Caki2 (cell line): ENCODE data around the gene PTPA. TPM values are rescaled to one million over a fixed set of nuclear protein-coding genes. Genes with fewer than 3 reads are reported as not detected.
"Not testable (repeated sequence)": the region's sequence is repeated elsewhere in the genome, so short reads cannot be mapped to it uniquely, and the experiment has no call there.

Experiments used
- DNase-seq: peaks from one replicate; pipeline ENCODE4 v3.0.0-alpha.2; 2015; ENCODE audit warnings: low read depth
- in situ Hi-C: cut with HindIII; loops from 2 replicates; pipeline ENCODE4 v1.10.0; 2016; ENCODE audit warnings: low sequenced_read_pairs, low pct_unique_long_range_greater_than_20kb, mixed read lengths
- total RNA-seq: library from RNA; depleted of rRNA; stranded (reverse); fragments of >200 nt; shearing (Covaris generic); gene quantifications from 2 replicates; pipeline ENCODE4 v1.2.3, GENCODE V29; 2014; ENCODE audit warnings: low replicate concordance; rRNA removed

Gene PTPA
- total RNA-seq, 1 experiment from 2014 or later = 155 TPM

- no peak for DNase-seq
- in situ Hi-C loops = no loop called here
These were observed 70.9 kb downstream of the PTPA start for GRCh38 chr9:129182122-129182521.

- in situ Hi-C loops = no loop called here
- no peak for DNase-seq
These were observed 71.6 kb downstream of the PTPA start for GRCh38 chr9:129182625-129183494.

- DNase-seq = no peak
- in situ Hi-C loops = no loop called here
These were observed 72.4 kb downstream of the PTPA start for GRCh38 chr9:129183495-129184218.

GRCh38 chr9:129184219-129184524 lies 73.0 kb downstream of the PTPA start:
- in situ Hi-C loops = no loop called here
- no peak for DNase-seq

GRCh38 chr9:129184596-129185122 lies 73.4 kb downstream of the PTPA start:
- in situ Hi-C loops = no loop called here
- DNase-seq = no peak

GRCh38 chr9:129185402-129185801 lies 74.2 kb downstream of the PTPA start:
- in situ Hi-C loops = no loop called here
- DNase-seq = no peak

GRCh38 chr9:129185991-129186390 lies 74.8 kb downstream of the PTPA start:
- DNase-seq = no peak
- in situ Hi-C loops = no loop called here

GRCh38 chr9:129187042-129187441 lies 75.8 kb downstream of the PTPA start:
- in situ Hi-C loops = no loop called here
- no peak for DNase-seq

- in situ Hi-C loops = not testable (repeated sequence)
These were observed 78.8 kb downstream of the PTPA start for GRCh38 chr9:129189971-129190370.

GRCh38 chr9:129191234-129191633 lies 80.0 kb downstream of the PTPA start:
- no peak for DNase-seq
- in situ Hi-C loops = no loop called here

More at GRCh38 chr9:129189971-129190370, 78.8 kb downstream of the PTPA start:
- DNase-seq = not testable (repeated sequence)

GRCh38 chr9:129193655-129194054 lies 82.4 kb downstream of the PTPA start:
- in situ Hi-C loops = no loop called here
- DNase-seq = no peak

GRCh38 chr9:129194221-129194620 lies 83.0 kb downstream of the PTPA start:
- in situ Hi-C loops = no loop called here
- DNase-seq = no peak

- in situ Hi-C loops = no loop called here
- no peak for DNase-seq
These were observed 84.4 kb downstream of the PTPA start for GRCh38 chr9:129195606-129196005.

GRCh38 chr9:129197045-129197444 lies 85.8 kb downstream of the PTPA start:
- DNase-seq, in situ Hi-C loops: not testable (repeated sequence)

GRCh38 chr9:129197978-129198318 lies 86.7 kb downstream of the PTPA start:
- in situ Hi-C loops = no loop called here

More at GRCh38 chr9:129197978-129198318, 86.7 kb downstream of the PTPA start:
- no peak for DNase-seq

Other genes with a start within 250 kb of the PTPA start
- gene KYAT1, start 229.5 kb upstream of the PTPA start, total RNA-seq = 11.2 and 24.2 TPM in 2 replicates
- 16.0 and 25.9 TPM in 2 replicates for gene LRRC8A, start 229.3 kb upstream of the PTPA start, total RNA-seq
- not detected in 2 replicates for gene PHYHD1, start 190.4 kb upstream of the PTPA start, total RNA-seq
- gene DOLK, start 163.8 kb upstream of the PTPA start, total RNA-seq = 25.6 and 28.3 TPM in 2 replicates
- 19.6 and 22.3 TPM in 2 replicates for gene NUP188, start 163.7 kb upstream of the PTPA start, total RNA-seq
- 60.5 and 64.1 TPM in 2 replicates for gene SH3GLB2, start 83.1 kb upstream of the PTPA start, total RNA-seq
- 3.5 and 10.1 TPM in 2 replicates for gene MIGA2, start 74.8 kb upstream of the PTPA start, total RNA-seq
- gene DOLPP1, start 30.3 kb upstream of the PTPA start, total RNA-seq = 10.7 and 12.2 TPM in 2 replicates
- 14.7 and 19.2 TPM in 2 replicates for gene CRAT, start 622 bp upstream of the PTPA start, total RNA-seq
- gene IER5L, start 66.8 kb downstream of the PTPA start, total RNA-seq = 73.3 and 76.4 TPM in 2 replicates